Stimulated activated CD4-positive, alpha-beta T cell treated with anti-CD3 and anti-CD28 coated beads, Interleukin-15, amount 100 ng/mL, for 1 hour (primary cell): Measurements from ENCODE around the gene RPL19.

Experiments used
- DNase-seq, 2 donors: peaks; one replicate each; pipeline ENCODE4 v3.0.0-alpha.2; 2020; ENCODE audit warnings: low read depth in 1 of 2, low spot score in 1 of 2

The RPL19 gene

GRCh38 chr17:39196808-39197291, 3.2 kb upstream of the RPL19 start:
- DNase-seq, result no peak

DNA sequence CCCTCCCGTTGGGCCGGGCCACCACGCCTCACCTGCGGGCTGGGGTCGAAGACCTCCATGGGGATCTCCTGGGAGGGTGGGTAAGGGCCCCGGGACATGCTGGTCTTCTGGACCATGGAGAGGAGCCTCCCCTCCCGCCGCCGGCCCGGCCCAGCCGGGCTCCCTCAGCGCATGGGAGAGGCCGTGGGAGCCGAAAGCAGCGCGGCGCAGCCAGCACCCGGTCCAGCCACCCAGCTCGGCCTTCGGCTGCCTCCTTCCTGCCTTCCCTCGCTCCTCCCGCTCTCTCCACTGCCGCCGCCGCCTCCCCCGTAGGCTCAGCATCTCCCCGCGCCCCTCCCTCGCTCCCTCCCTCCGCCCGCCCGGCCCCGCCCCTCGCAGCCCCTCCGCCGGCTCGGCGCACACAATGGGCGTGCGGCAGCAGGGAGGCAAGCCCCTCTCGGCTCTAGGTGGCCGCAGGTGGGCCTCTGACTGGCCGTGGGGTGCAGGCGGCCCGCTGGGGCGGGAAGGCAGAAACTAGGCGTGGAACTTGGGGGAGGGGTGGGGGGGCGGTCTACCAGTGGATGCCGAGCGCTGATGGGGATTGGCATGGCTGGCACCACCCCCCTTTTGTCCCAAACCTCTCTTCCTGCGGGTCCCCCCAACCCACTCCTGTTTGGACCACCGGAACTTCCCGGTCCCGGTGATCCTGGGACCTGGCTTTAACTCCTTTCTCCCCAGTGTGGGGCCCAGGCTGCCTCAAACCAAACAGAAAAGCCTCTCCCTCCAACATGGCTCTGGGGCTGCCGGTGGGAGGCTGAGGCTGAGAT, 2.5 kb upstream of the RPL19 start, which contains the start of gene CACNB1:
TSS of gene CACNB1 (minus strand) at position 290 of the 806 bp plus-strand sequence. CDS start at position 116, 174 bp downstream.
- peak; percentile 36 to 52 for DNase-seq

- DNase-seq, result no peak
Observed at GRCh38 chr17:39198186-39198566, 1.9 kb upstream of the RPL19 start.

- peak; percentile 64 to 70 for DNase-seq
Observed at GRCh38 chr17:39199820-39200069, 338 bp upstream of the RPL19 start.

DNA sequence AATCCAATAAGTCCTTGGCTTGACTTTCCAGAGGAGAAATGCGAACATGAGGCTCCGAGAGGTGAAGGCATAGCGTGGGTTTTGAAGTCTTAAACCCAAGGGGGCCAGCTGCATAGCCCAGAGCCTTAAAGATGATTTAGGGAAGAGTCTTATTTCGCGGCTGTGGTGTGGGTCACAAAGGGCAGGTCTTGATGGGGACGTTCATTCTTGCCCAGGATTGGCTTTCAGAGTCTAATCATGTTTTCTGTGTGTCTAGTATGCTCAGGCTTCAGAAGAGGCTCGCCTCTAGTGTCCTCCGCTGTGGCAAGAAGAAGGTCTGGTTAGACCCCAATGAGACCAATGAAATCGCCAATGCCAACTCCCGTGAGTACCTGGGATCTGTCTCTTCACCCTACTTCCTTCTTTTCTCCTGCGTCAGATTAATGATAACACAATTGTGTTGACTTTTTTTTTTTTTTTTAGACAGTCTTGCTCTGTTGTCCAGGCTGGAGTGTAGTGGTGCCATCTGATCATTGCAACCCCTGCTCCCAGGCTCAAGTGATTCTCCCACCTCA, 951 bp downstream of the RPL19 start:
- DNase-seq, result no peak

DNA sequence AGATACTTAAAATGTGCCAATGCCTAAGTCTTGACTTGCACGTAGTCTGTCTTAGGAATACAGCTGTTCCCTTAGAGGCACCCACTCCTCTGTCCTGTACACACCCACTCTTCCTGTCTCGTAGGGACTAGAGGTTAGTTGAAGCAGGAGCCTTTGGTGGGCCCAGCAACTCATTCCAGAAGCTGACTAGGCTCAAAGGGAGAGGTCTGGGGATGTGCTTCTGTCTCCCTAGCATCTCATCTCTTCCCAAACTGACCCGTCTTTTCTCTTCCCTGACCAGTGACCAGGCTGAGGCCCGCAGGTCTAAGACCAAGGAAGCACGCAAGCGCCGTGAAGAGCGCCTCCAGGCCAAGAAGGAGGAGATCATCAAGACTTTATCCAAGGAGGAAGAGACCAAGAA, 4.2 kb downstream of the RPL19 start:
- no peak for DNase-seq

- DNase-seq, result no peak
Observed at GRCh38 chr17:39205112-39205526, 5.0 kb downstream of the RPL19 start.

- DNase-seq, result no peak
Observed at GRCh38 chr17:39208136-39208535, 8.1 kb downstream of the RPL19 start.

GRCh38 chr17:39208893-39209292, 8.8 kb downstream of the RPL19 start:
- DNase-seq, result no peak

DNA sequence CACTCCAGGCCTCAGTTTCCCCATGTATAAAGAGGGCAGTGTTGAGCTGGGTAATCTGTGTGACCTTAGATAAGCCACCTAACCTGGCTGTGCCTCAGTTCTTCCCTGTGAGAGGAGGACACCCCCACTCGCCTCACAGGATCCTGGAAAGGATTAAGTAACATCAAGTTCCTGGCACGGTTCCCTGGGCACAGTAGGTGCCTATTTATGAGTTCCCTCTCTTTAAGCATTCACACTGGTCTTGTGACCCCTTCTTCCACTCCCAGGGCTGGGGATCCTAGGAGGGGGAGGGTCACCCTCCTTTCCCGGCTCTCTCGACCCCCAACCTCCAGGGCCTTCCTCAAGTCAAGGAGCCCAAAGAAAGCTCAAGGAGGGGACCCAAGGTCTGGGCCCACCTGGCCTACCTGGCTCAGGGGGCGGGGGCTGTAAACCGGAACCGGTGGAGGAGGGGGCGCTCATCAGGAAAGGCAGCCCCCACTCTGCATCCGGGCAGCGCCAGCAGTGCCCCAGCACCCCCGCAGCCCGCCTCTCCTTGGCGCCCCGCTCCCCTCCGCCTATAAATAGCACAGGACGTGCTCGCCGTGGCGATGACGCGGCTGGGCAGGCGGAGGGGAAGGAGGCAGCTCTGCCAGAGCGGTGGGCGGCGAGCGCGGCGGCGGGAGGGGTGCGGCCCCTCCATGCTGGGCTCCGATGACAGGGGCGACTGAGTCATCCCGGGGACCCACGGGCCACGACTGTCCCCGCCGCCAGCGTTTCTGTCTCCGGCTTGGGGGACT, 9.4 kb downstream of the RPL19 start:
- DNase-seq, result peak; percentile 38 to 67

DNA sequence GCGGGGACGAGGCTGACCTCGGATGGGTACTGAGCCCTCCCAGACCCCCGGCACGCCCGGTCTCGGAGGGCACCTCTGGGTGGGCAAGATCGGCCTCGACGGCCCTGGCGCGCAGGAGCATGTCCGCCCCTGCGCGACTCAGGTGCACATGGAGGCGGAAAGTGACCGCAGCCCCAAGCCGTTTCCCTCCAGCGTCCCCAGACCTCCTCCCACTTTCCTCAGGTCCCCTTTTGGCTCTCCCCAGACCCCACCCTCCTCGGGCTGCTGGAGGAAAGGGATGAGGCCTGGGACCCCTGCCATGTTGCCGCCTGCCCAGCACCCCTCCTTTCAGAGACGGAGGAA, 10.0 kb downstream of the RPL19 start:
- DNase-seq, result no peak

GRCh38 chr17:39212195-39212810, 12.2 kb downstream of the RPL19 start:
- no peak for DNase-seq

- no peak for DNase-seq
Observed at GRCh38 chr17:39212841-39213480, 12.9 kb downstream of the RPL19 start.

DNA sequence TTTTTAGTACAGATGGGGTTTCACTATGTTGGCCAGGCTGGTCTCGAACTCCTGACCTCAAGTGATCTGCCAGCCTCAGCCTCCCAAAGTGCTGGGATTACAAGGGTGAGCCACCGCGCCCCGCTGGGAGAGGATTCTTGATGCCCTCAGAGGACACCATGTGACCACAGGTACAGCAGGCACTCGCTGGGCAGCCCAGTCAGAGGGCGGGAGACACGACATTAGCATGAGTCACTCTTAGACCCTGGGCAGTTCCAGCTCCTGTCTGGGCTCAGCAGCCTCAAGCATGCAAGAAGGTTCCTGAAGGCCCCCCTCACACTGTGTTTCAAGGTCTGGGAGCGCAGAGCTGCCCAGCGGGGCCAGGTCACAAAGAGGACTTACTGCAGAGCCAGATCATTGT, 13.8 kb downstream of the RPL19 start:
- DNase-seq, result no peak

DNA sequence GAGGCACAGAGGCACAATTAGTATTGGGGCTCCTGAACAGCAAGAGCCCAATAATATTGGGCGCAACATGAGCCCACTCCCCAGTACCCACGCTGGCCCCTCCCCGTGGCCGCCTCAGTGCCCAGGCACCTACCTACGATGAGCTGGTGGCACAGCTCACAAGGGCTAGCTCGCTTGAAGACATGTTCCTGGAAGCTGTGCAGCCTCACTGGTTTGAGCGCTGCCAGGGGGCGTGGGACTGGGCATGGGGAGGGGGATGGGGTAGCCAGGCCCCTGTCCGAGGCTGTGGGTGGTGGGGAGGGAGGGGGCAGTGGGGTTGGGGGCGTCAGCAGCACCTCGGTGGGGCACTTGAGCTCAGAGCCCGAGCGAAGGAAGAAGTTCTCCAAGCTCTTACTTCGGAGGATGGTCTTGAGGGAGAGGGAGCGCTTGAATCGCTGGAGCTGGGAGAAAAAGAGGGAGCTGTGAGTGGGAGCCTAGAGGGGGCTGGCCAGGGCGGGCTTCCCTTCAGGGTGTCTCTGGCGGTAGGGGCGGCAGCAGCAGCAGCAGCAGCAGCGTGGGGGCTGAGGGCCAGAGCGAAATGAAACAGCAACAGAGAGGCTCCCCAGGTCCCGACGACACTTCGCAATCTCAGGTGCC, 17.8 kb downstream of the RPL19 start:
- DNase-seq, result no peak

DNA sequence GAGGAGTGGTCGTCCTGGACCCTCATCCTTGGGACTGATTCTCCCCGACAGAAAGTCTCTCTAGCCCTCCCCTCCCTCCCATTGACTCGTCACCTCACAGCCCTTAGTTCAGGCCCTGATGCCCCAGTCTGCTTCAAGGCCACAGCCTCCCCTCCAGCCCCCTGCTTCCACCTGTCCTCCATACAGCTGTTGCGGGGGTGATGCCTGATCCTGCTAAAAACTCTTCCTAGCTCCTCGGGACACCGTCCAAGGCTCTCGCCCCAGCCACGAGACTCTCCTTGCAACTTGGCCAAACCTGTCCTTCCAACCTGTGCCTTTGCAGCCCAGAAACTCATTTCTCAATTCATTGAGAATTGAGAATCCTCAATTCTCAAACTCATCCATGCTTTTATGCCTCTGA, 18.8 kb downstream of the RPL19 start:
- DNase-seq, result no peak

GRCh38 chr17:39219647-39220154, 19.6 kb downstream of the RPL19 start:
- DNase-seq, result no peak

GRCh38 chr17:39221572-39221971, 21.5 kb downstream of the RPL19 start:
- no peak for DNase-seq

DNA sequence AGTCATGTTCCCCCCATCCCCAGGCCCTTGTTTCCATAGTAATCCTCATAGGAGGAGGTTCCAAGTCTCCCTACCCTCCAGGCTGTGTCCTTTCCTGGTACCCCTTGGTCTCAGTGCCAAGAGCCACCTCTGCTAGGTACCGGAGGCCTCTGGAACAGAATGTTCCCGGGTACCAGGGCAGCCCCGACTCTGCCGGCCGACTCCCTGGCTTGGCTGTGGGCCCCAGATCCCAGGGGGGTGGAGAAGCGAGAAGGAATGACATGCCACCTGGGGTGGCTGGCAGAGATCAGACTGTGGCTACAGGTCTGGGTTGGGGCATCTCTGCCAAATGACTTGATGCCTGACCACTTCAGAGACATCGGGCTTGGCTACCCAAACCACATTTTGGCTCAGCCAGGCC, 22.1 kb downstream of the RPL19 start:
- DNase-seq, result no peak
